Measurements from ENCODE around the gene MFAP3L.

DNA sequence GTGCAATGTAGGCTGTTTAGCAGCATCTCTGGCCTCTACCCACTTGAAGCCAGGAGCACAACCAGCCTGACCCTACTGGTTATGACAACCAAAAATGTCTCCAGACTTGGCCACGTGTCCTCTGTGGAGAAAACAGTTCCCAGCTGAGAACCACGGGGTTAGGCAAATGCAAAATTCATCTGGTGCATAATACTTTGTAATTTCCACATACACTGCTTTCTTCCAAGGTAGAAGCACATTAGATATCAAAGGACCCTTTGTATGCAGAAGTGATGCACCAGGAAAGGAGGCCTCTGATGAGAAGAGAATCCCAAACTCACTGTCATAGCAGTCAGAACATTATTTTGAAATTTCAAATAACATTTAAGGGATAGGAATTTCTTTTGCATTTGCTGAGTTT is 26.3 kb downstream of the MFAP3L start:
- TF ChIP-seq CTCF (IDR thresholded peaks at IDR 0.05) (no peak), POLR2A (IDR thresholded peaks at IDR 0.05) (no peak), EP300 (IDR thresholded peaks at IDR 0.05) (no peak)

Measured in ovary (tissue), 3 donors.